OCI-LY1 (cell line): ENCODE results near the gene NBEA.

Source experiments
- CTCF ChIP-seq: fragments of 200-600 bp; sonication (generic), shearing (Covaris generic); IDR thresholded peaks from 2 replicates; pipeline ENCODE4 v1.5.1; 2017; ENCODE audit warnings: mild to moderate bottlenecking, antibody characterized with exemption, low read length, moderate library complexity, mixed read lengths
- EZH2 ChIP-seq: fragments of 200-600 bp; sonication (generic), shearing (Covaris generic); IDR thresholded peaks from 2 replicates; pipeline ENCODE4 v1.8.0; 2017; ENCODE audit warnings: borderline replicate concordance, mixed run types, mild to moderate bottlenecking, antibody characterized with exemption, low read length, moderate library complexity, mixed read lengths

- TF ChIP-seq CTCF, result no peak
- no peak for TF ChIP-seq EZH2
These were observed 40.5 kb upstream of the NBEA start for GRCh38 chr13:34901572-34901971.
